Measurements from ENCODE around the gene GJC1. TPM values are rescaled to one million over a fixed set of nuclear protein-coding genes. Genes with fewer than 3 reads are reported as not detected.

GJC1 gene
- total RNA-seq, 1 donor from 2014 or later = 7.5 TPM

DNA sequence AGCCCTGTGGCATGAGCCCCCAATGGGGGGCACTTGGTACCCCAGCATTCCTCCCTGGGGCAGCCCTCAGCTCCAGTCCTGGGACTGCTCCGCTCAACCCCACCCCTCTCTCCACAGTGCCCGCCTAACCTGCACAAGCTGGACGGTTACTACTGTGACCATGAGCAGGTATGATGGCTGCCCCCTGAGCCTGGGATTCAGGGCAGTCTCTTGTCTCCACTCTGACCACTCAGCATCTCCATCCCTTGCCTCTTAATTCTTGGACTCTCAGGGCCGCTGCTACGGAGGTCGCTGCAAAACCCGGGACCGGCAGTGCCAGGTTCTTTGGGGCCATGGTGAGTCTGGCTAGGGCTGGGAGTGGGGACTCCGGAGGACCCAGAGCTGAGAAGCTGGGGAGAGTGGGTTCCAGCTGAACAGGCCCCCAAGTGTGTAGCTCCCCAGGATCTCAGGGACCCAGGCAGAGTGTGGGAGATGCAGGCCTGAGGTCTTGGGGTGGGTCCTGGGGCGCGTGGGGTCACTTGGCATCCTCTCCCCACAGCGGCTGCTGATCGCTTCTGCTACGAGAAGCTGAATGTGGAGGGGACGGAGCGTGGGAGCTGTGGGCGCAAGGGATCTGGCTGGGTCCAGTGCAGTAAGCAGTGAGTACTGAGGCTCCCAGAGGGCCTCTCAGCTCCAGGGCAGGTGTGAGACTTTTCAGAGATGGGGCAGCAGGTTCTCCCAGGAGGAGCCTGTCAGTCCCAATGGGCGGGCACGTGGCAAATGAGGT is 53.3 kb downstream of the GJC1 start:
- no peak for DNase-seq

- peak; percentile 23 for DNase-seq
Observed at GRCh38 chr17:44775838-44776621, 54.1 kb downstream of the GJC1 start.

DNA sequence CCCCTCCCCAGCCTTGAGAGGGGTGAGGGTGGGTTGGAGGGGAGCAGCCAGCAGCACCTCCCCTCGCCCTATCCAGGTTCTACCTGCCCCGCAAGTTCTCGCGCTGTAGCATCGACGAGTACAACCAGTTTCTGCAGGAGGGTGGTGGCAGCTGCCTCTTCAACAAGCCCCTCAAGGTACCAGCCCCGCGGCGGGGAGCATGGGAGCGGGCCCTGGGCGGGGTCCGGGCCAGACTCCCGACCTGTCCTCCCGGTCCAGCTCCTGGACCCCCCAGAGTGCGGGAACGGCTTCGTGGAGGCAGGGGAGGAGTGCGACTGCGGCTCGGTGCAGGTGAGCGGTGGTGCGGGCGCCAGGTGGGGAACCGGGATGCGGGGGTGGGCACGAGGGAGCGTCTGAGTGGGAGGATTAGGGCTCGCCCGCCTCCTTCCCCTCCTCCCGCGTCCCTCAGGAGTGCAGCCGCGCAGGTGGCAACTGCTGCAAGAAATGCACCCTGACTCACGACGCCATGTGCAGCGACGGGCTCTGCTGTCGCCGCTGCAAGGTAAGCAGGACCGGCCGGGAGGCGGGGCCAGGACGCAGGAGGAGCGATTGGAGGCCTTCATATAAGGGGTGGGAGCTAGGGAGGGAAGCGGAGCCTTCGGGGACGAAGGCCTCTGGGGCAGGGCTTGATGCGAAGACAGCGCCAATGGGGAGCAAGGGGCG is 54.8 kb downstream of the GJC1 start:
- DNase-seq = peak; percentile 98

DNA sequence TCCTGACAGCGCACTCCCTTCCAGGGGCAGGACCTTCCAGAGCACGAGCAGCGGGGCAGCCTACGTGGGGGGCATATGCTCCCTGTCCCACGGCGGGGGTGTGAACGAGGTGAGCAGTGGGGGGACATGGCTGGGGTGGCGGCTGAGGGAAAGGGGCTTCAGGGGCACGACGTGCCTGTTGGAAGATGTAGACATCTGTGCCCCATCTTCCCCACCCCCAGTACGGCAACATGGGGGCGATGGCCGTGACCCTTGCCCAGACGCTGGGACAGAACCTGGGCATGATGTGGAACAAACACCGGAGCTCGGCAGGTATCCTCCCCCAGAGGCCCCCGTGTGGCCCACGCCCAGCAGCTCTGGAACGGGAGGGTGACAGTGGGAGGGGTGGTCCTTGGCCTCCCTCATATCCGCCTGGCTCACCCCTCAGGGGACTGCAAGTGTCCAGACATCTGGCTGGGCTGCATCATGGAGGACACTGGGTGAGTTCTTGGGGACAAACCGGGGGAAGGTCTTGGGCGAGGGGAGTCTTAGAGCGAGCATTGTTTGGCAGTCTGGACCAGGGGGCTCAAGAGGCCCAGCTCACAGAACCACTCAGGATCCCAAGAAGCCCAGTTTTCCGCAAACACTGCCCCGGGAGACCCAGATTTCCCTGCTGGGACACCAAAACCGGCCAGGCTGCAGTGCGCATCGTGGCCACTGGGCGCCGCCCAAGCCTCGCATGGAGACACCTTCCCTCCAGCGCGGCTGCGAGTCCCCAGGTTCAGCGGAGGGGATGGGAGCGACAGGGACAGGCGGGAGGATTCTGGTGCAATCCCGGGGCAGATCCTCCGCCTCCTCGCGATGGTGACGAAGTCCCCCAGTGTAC is 55.6 kb downstream of the GJC1 start:
- DNase-seq = peak; percentile 87

DNA sequence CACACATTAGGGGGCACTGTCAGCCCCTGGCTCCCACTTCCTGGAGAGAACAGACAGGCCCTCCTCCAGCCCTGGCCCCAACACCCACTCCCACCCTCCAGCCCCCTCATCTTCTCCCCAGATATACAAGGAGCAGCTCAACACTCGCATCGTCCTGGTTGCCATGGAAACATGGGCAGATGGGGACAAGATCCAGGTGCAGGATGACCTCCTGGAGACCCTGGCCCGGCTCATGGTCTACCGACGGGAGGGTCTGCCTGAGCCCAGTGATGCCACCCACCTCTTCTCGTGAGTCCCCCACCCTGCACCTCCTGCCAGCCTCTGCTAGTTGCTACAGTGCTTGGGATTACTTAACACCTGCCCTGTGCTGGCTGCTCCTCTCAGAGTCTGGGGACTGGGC is 56.9 kb downstream of the GJC1 start:
- DNase-seq = no peak

DNA sequence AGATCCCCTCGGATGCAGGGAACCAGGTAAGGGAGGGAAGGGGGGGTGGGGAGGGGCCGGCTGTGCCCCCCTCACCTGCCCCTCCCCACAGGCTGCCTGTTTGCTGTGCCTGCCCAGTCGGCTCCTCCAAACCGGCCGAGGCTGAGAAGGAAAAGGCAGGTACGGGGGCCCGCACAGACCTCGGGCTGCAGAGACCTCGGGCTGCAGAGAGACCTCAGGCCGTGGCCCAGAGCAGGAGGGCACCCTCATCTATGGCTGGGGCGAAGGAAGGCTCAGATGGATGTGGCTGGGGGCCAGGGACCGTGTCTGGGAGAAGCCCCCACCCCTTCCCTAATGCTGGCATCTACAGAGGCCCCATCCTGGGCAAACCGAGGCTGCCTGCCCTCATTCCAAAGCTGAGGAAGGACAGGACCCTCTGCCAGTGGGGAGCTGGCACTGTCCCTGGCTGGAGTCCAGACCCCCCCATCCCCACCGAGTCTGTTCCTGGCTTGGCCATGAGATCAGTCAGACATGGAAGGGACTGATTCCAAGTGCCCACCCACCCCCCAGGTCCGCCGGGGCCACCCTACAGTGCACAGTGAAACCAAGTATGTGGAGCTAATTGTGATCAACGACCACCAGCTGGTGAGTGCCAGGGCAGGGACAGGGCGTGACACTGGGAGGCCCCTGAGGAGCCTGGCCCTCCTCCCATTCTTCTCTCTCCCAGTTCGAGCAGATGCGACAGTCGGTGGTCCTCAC is 57.6 kb downstream of the GJC1 start:
- DNase-seq = no peak

- DNase-seq = no peak
Observed at GRCh38 chr17:44770166-44770925, 59.7 kb downstream of the GJC1 start.

GRCh38 chr17:44769647-44770084 is 60.4 kb downstream of the GJC1 start:
- DNase-seq = no peak

- no peak for DNase-seq
Observed at GRCh38 chr17:44769230-44769629, 60.9 kb downstream of the GJC1 start.

DNA sequence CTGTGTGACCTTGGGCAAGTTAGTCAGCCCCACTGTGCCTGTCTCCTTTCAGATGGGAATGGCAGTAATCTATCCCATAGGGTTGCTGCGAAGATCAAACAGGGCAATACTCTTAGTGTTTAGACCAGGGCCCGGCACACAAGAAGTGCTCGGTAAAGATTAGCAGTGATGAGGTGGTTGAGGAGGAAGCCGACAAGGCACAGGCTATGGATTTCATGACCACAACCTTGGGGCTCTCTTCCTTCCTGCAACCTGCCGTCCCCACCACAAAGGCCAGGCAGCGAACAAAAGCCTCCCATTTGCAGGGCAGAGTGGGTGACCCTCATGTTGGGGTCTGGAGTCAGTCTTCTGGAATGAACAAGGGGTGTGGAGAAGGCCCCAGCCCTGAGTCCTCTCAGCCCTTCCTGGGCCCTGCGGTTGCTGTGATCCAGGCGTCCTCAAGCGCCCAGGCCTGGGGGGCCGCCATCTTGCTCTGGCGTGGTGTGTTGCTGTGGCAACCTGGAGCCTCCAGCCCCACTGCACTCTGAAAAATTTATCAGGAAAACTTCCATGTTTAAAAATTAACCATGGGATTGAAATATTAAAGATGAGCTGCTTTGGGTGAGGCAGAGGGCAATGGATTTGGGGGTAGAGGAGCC is 61.5 kb downstream of the GJC1 start:
- no peak for DNase-seq

GRCh38 chr17:44767493-44767892 is 62.6 kb downstream of the GJC1 start:
- DNase-seq = no peak

- no peak for DNase-seq
Observed at GRCh38 chr17:44766409-44767038, 63.6 kb downstream of the GJC1 start.

- DNase-seq = no peak
Observed at GRCh38 chr17:44765965-44766364, 64.1 kb downstream of the GJC1 start.

- DNase-seq = no peak
Observed at GRCh38 chr17:44763170-44763569, 66.9 kb downstream of the GJC1 start.

DNA sequence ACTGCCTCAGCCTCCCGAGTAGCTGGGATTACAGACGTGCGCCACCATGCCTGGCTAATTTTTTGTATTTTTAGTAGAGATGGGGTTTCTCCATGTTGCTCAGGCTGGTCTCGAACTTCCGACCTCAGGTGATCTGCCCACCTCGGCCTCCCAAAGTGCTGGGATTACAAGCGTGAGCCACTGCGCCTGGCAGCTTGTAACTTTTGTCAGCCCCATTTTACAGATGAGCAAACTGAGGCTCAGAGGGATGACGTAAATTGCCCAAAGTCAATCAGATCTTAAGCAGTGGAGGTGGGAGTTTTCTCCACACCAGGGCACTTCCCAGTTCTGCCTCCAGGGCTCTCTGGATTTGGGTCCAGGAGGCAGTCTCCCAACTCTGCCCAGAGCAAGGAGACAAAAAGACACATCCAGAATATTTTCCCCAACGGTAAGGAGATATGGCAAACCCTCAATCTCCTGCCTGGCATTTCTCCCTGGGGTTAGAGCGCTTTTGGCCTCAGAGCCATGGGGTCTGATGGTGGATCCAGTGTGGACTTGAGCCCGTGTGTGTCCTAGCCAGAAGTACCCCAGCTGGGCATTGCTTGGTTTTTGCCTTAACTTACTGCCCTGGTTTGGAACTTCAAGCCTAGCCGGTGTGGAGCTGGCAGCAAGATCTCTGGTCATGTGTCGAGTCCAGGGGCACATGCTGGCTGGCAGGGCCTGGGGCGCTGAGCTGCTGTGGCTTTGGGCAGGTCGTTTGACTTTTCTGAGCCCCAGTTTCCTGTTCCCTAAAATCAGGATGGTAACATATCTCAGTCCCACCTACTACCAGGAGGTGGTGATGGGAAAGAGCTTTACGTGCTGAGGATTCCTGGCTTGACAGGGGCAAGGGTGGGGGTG is 67.9 kb downstream of the GJC1 start:
- no peak for DNase-seq

DNA sequence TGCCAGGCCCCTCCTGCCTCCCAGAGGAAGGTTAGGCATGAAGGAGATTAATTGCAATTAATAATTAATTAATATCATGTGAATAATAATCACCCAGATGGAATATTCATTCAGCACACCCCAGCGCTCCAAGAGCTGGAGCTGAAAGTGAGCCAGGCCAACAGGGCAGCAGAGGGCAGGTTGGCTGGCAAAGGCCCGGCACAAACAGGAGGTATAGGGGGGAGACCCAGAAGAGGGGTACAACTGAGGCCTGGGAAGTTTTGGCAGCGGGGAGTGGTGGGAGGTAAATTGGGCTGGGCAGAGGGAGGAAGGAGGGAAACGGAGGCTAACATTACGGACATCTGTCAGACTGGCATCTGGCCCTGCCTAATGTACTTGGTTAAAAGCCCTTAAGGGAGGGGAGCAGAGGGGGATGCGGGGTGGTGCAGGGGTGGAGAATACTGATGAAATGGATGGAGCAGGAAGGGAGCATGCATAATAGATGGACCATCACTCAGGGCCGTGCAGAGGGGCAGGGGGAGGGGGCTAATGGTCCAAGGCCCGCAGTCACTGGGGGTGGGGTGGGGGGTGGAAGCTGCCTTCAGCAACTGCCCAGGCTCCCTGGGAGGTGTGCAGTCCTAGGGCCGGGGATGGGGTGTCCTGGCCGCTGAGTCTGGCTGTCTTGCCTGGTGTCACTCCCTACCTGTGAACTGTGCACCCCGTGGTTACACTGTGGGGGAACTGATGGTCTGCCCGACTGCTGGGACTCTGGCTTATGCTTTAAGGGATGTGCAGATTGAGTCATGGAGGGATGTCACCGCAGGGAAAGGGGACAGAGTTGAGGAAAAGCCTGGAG is 69.4 kb downstream of the GJC1 start:
- no peak for DNase-seq

DNA sequence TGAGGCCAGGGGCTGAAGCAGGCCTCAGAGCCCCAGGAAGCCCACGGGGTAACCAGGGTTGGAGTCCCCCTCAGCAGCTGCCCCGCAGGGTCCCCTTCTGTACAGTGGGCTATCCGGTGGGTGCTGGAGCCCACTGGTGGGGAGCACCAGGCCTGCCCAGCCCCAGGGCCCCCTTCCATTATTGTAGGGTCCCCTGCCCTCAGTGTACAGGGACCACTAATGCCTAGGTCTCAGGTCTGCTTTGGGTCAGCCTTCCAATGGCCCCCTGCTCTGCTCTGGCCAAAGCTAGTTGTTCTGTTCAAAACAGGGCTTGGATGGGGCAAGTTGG is 70.2 kb downstream of the GJC1 start:
- DNase-seq = no peak
